ENCODE data around the gene KLF18. TPM values are rescaled to one million over a fixed set of nuclear protein-coding genes. Genes with fewer than 3 reads are reported as not detected.

Gene KLF18
- total and polyA plus RNA-seq, 5 donors from 2014 or later: not detected

DNA sequence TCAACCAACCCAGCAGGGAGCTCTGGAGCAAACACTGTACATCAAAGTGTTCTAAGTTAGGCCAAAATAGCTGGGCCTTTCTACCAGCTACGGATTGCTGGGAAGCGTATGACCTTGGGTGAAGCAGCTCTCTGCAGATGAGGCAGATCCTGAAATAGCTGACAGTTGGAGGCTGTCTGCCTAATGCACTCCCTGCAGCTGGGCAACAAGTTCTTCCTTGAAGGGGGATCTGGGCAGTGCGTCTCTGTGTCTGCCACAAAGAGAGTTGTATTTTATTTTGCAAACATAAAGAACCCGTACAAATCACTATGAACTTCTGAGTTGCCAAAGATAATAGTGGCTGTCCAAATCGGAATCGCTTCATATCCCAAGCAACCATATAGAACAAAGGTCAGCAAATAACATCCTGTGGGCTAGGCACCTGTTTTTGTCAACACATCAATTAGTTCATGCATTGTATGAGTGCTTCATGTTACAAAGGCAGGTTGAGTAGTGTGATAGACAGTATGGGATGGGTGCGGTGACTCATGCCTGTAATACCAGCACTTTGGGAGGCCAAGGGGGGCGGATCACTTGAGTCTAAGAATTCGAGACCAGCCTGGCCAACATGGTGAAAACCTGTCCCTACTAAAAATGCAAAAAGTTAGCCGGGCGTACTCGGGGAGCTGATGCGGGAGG lies 51.9 kb downstream of the KLF18 start:
- no peaks in the 10 kb centered on the region for H3K36me3 Mint-ChIP-seq
- no peak overlapping the region for H3K27ac Mint-ChIP-seq

More for the DNA sequence above, 51.9 kb downstream of the KLF18 start:
- Mint-ChIP-seq H3K27me3 (peaks cover 15% of the 10 kb centered on the region), H3K4me3 (no peak overlapping the region), H3K4me1 (no peaks in the 10 kb centered on the region), H3K9me3 (peaks cover 0 to 5% (median 0%) of the 10 kb centered on the region in 7 donors)
- Histone ChIP-seq H3K36me3 (ENCODE audit: control insufficient read depth, insufficient read depth, low read length) (no peaks in the 10 kb centered on the region), H3K27me3 (ENCODE audit: control insufficient read depth, insufficient read depth, low read length) (peaks cover 2% of the 10 kb centered on the region), H3K4me3 (ENCODE audit: low read depth, low read length) (no peak overlapping the region), H3K9me3 (ENCODE audit: control insufficient read depth in 2 of 2, low read length in 2 of 2) (no peaks in the 10 kb centered on the region), H3K27ac (ENCODE audit: insufficient read depth, low read length, poor library complexity, severe bottlenecking) (no peak overlapping the region), H3K4me1 (ENCODE audit: control insufficient read depth, insufficient read depth, low read length, poor library complexity, severe bottlenecking) (no peaks in the 10 kb centered on the region)
- no peak for ATAC-seq (ENCODE audit: low read depth in 2 of 2)
- no peak for DNase-seq

Other genes with a start within 250 kb of the KLF18 start
- 1.5 TPM for gene ARTN, start 207.8 kb downstream of the KLF18 start, total RNA-seq
- gene ARTN, start 207.8 kb downstream of the KLF18 start, polyA plus RNA-seq: not detected
- 12.6 TPM for gene IPO13, start 194.7 kb downstream of the KLF18 start, total RNA-seq
- 10 to 100 TPM in 2 of 4 donors, 1 to 10 TPM in 2; 9.4 to 11.6 (median 10.1) TPM for gene IPO13, start 194.7 kb downstream of the KLF18 start, polyA plus RNA-seq
- gene DPH2, start 171.6 kb downstream of the KLF18 start, total RNA-seq: 17.9 TPM
- 10 to 100 TPM; 17.2 to 25.0 (median 21.0) TPM for gene DPH2, start 171.6 kb downstream of the KLF18 start, polyA plus RNA-seq
- 69.4 TPM for gene ATP6V0B, start 166.7 kb downstream of the KLF18 start, total RNA-seq
- 100 to 1,000 TPM; 207 to 274 (median 237) TPM for gene ATP6V0B, start 166.7 kb downstream of the KLF18 start, polyA plus RNA-seq
- gene B4GALT2, start 162.4 kb downstream of the KLF18 start, total RNA-seq: 0.54 TPM
- under 1 TPM; 0.20 to 0.86 (median 0.32) TPM for gene B4GALT2, start 162.4 kb downstream of the KLF18 start, polyA plus RNA-seq
- 1.2 TPM for gene CCDC24, start 150.0 kb downstream of the KLF18 start, total RNA-seq
- gene CCDC24, start 150.0 kb downstream of the KLF18 start, polyA plus RNA-seq: 1 to 10 TPM in 1 of 4 donors, under 1 TPM in 3; 0.18 to 1.8 (median 0.73) TPM
- 0.20 TPM for gene SLC6A9, start 110.2 kb downstream of the KLF18 start, total RNA-seq
- gene SLC6A9, start 110.2 kb downstream of the KLF18 start, polyA plus RNA-seq: under 1 TPM in 1 of 4 donors, not detected in 3; 0.07 TPM
- not detected for gene KLF17, start 22.8 kb downstream of the KLF18 start, total RNA-seq
- gene KLF17, start 22.8 kb downstream of the KLF18 start, polyA plus RNA-seq: not detected
- gene DMAP1, start 71.8 kb upstream of the KLF18 start, total RNA-seq: 54.9 TPM
- gene DMAP1, start 71.8 kb upstream of the KLF18 start, polyA plus RNA-seq: 10 to 100 TPM; 33.5 to 39.9 (median 38.4) TPM
- gene ERI3, start 213.6 kb upstream of the KLF18 start, total RNA-seq: 27.6 TPM
- 10 to 100 TPM; 31.1 to 39.8 (median 34.8) TPM for gene ERI3, start 213.6 kb upstream of the KLF18 start, polyA plus RNA-seq

Data from CD4-positive, CD25-positive, alpha-beta regulatory T cell (primary cell).